AG04449 (cell line): ENCODE results near the gene WDR36.

Experiments used
- CTCF ChIA-PET: fragments of 350-600 bp; formaldehyde crosslinking; extraction: SDS; loops from one replicate; lab custom pipeline; 2021; ENCODE audit warnings: antibody characterized with exemption; lab: Yijun Ruan, JAX
- POLR2A ChIA-PET: fragments of 400-600, 350-600 bp; formaldehyde crosslinking; extraction: SDS; loops from one replicate; lab custom pipeline; 2020; ENCODE audit warnings: antibody characterized with exemption, inconsistent platforms; lab: Yijun Ruan, JAX
- DNase-seq: peaks from one replicate; pipeline ENCODE4 v3.0.0-alpha.2; 2010; ENCODE audit warnings: low read depth, low spot score
- H3K4me3 ChIP-seq: 2 replicates; pipeline ENCODE4 v1.5.1; 2011; ENCODE audit warnings: low read depth, mild to moderate bottlenecking, control low read depth, low read length
- TF ChIP-seq, protein P1 (sequence below): IDR thresholded peaks from one replicate; pipeline ENCODE4 v1.5.1; 2011; ENCODE audit warnings: mild to moderate bottlenecking, moderate library complexity, low read length, control low read depth, inconsistent platforms; ENCODE audit not compliant: insufficient read depth; ENCODE audit errors: missing control alignments

WDR36 gene

DNA sequence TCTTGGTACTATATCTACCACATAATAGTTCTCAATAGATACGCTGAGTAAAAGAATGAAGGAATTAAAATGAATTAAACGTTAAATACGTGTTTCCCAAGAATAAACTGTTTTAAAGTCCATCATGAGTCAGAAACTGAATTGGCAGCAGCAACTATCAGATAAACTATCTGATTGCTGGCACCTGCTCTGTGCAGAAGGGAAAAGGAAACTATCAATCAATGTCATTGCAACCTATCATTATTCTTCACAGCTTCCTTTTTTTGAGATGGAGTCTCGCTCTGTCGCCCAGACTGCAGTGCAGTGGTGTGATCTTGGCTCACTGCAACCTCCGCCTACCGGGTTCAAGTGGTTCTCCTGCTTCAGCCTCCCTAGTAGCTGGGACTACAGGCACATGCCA, 8.8 kb upstream of the WDR36 start:
- no peak overlapping the region for H3K4me3 ChIP-seq
- TF ChIP-seq, protein P1, sequence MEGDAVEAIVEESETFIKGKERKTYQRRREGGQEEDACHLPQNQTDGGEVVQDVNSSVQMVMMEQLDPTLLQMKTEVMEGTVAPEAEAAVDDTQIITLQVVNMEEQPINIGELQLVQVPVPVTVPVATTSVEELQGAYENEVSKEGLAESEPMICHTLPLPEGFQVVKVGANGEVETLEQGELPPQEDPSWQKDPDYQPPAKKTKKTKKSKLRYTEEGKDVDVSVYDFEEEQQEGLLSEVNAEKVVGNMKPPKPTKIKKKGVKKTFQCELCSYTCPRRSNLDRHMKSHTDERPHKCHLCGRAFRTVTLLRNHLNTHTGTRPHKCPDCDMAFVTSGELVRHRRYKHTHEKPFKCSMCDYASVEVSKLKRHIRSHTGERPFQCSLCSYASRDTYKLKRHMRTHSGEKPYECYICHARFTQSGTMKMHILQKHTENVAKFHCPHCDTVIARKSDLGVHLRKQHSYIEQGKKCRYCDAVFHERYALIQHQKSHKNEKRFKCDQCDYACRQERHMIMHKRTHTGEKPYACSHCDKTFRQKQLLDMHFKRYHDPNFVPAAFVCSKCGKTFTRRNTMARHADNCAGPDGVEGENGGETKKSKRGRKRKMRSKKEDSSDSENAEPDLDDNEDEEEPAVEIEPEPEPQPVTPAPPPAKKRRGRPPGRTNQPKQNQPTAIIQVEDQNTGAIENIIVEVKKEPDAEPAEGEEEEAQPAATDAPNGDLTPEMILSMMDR = no peak
- ChIA-PET CTCF (no interaction called here), POLR2A (no interaction called here)
- DNase-seq = no peak

DNA sequence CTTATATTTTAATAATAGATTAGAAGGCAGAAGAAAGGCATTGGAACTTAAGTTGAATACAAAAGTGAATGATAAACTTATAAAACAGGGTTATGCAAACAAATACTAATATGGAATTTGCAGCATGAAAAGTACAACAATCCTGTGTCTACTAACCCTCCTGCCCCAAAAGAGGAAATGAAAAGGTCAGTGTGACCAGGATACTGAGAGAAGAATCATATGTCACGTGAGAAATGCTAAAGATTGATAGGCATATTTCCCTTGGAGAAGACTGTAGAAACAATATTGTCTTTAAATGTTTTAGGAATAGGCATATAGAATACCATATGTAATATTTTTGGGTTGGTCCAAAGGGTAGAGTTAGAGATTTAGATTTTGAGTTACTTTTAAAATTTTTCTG, 3.8 kb downstream of the WDR36 start:
- ChIA-PET POLR2A (no interaction called here), CTCF (no interaction called here)
- no peak overlapping the region for H3K4me3 ChIP-seq
- no peak for DNase-seq
- TF ChIP-seq, protein P1 = no peak

DNA sequence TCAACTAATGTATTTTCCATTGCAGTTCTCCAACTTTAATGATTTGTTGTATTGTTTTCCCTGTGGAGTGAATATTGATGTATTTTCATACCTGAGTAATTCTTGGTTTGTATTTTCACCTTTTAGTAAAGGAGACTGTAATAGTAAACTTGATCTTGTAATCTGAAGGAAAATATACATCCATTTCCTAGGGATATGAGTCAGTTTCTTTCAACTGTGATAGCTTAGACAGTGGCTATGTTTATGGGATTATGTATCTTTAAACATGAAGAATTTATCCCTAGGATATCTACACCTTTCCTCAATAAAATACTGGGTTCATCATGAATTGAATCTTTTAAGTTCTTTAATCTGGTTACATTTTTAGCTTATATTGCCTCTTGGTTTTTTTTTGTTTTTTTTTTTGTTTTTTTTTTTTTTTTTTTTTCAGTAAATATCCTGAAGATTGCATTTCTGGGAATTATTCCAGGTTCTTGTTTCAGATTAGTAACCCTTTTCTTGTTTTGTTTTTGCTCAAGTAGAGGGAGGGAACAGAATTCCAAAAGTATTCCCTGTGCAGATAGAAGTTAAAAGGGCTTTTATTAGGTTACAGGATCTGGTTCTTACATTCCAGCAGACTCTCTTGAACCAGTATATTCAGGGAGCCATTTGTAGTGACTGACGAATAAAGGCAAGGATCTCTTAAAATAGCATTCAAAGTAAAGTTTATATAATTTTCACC, 7.1 kb downstream of the WDR36 start:
- no peak for DNase-seq
- POLR2A ChIA-PET = no interaction called here
- H3K4me3 ChIP-seq = no peak overlapping the region
- TF ChIP-seq, protein P1 = no peak
- CTCF ChIA-PET = interaction anchor here (0.6 kb wide), 1 partner anchor 338 kb away, joined by 4 read pairs; no protein-coding TSS in a partner anchor

DNA sequence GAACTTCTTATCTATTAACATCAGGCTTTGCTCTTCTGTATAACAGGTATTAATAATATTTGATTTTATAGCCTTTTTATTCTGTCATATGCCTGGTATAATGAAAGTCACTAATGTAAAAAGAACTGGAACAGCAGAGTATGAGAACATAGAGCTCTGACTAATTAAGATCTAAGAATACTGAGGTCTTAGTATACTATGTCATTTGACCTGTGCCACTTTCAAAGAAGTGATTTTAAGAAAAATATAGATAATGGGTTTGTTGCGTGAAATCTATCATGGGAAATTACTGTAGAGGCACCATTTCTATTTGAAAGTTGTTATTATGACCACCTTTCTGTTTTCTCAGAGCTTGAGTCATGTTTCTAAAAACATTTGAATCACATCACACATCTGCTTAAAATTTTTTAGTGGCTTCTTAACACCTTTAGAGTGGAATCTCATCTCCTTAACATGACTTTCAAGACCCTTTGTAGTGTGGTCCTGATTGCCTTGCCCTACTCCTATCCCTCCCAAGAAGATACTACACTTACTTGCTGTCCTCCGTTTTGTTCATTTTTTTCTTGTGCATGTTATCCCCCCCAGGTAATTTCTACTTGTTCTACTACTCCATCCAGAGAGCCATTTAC, 14.3 kb downstream of the WDR36 start:
- POLR2A ChIA-PET = no interaction called here
- TF ChIP-seq, protein P1 = no peak
- CTCF ChIA-PET = interaction anchor here (0.9 kb wide), 1 partner anchor 9 kb away, joined by 3 read pairs; no protein-coding TSS in a partner anchor

DNA sequence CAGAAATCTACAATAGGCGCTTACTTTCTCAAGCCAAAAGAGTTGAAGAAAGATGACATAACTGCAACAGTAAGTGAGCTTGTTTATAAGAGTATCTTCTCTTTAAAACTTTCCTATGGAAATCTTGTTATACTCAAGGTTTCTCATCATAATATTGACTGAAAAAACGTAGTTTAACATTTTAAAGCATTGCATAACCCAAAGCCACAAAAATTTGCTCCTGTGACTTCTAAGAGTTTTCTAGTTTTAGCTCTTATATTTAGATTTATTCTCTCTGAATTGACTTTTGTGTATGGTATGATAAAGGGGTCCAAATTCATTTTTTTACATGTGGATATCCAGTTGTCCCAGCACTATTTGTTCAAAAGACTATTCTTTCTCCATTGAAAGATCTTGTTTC, 15.2 kb downstream of the WDR36 start:
- H3K4me3 ChIP-seq = no peak overlapping the region
- ChIA-PET POLR2A (no interaction called here), CTCF (interaction anchor here (0.6 to 0.9 kb wide), 2 partner anchors 8 to 10 kb away, joined by 3 read pairs; no protein-coding TSS in a partner anchor)
- TF ChIP-seq, protein P1 = no peak
- DNase-seq = no peak

More for the DNA sequence above, 14.3 kb downstream of the WDR36 start:
- DNase-seq = no peak
- no peak overlapping the region for H3K4me3 ChIP-seq

DNA sequence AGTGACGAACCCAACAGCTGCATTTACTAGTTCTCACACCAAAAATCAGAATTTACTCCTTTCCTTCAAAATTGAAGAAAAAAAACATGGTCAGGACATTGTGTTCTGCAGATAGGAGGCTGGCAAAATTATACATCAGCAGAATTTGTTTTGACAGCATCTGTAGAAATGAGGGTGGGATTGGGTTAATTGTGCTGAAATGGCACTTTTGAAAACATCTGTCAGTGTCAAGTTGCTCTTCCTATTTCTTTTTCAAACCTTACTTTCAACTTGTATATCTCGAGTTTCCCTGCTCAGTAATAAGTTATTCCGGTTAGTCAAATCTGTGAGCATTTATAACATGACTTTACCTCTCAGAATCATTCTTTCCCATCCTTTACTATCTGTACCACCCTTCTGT, 19.8 kb downstream of the WDR36 start:
- no peak for DNase-seq
- no peak overlapping the region for H3K4me3 ChIP-seq
- ChIA-PET CTCF (no interaction called here), POLR2A (no interaction called here)
- TF ChIP-seq, protein P1 = no peak
